ENCODE results near the gene NYNRIN.

DNA sequence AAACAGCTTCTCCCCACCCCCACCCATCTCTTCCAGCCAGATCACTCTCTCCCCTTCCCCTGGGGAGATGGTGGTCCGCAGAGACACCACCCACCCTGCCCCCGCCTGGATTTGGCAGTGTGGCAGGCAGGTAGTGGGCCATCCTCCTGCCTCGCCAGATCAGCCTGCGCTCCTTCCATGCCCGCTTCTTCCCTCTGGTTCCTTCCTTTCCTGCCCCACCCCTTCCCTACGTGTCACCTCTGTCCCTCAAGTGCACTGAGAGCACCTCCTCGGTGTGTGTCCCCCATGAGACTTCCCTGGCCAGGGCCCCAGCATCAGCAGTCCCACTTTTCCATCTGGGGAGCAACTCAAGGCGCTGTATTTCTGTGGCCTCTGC, 632 bp downstream of the NYNRIN start:
- TF ChIP-seq, protein P1, sequence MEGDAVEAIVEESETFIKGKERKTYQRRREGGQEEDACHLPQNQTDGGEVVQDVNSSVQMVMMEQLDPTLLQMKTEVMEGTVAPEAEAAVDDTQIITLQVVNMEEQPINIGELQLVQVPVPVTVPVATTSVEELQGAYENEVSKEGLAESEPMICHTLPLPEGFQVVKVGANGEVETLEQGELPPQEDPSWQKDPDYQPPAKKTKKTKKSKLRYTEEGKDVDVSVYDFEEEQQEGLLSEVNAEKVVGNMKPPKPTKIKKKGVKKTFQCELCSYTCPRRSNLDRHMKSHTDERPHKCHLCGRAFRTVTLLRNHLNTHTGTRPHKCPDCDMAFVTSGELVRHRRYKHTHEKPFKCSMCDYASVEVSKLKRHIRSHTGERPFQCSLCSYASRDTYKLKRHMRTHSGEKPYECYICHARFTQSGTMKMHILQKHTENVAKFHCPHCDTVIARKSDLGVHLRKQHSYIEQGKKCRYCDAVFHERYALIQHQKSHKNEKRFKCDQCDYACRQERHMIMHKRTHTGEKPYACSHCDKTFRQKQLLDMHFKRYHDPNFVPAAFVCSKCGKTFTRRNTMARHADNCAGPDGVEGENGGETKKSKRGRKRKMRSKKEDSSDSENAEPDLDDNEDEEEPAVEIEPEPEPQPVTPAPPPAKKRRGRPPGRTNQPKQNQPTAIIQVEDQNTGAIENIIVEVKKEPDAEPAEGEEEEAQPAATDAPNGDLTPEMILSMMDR (conservative IDR thresholded peaks at IDR 0.05 in 1 of 2, IDR thresholded peaks at IDR 0.05 in 1 of 2; ENCODE audit: extremely low read depth in 1 of 2, insufficient read depth in 1 of 2, low read depth in 1 of 2, low read length in 2 of 2) = no peak
- TF ChIP-seq EZH2 (IDR thresholded peaks at IDR 0.05; ENCODE audit: borderline replicate concordance, low read length) = no peak
